GM19455 (cell line): ENCODE data around the gene NGFR.
"Not testable (repeated sequence)": the region's sequence is repeated elsewhere in the genome, so short reads cannot be mapped to it uniquely, and the experiment has no call there.

Experiments
- ATAC-seq: cut with Tn5 transposase; IDR thresholded peaks from one replicate; pipeline ENCODE4 v1.9.1; 2021; ENCODE audit not compliant: unreplicated experiment

The NGFR gene

DNA sequence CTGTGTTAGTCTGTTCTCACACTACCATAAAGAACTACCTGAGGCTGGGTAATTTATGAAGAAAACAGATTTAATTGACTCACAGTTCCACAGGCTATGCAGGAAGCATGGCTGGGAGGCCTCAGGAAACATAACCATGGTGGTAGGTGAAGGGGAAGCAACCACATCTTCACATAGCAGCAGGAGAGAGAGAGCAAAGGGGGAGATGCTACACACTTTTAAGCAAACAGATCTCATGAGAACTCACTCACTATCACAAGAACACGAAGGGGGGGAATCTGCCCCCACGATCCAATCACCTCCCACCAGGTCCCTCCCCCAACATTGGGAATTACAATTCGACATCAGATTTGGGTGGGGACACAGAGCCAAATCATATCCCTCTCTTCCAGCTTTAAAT is 48.8 kb downstream of the NGFR start:
- ATAC-seq = no peak

DNA sequence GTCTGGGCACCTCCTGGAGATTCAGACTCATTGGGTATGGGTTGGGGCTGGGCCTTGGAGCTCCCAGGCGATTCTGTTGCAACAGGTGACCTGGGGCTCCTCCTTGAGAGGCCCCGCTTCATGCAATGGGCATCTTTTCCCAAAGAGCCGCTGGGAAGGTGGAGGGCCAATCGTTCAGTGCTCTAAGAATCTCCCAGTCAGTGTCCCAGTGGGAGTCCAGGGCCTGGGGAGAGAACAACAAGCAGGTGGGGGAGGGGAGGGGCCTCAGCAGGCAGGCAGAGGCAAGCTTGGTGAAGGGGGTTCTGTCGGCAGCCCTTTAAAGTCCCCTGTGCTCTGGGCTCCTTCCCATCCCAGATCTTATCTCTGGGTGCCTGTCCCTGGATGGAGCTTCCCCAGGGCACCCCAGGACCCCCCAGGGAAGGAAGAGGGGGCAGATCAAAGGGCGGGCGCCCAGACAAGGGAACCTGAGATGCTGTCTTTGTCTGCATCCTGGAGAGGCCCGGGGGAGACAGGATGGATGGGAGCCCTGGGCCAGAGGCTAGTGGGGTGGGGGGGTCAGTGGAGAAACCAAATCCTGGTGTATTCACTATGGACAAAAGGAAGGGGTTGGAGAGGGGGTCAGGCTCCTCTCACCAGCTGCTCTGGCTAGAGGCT is 50.0 kb downstream of the NGFR start:
- no peak for ATAC-seq

DNA sequence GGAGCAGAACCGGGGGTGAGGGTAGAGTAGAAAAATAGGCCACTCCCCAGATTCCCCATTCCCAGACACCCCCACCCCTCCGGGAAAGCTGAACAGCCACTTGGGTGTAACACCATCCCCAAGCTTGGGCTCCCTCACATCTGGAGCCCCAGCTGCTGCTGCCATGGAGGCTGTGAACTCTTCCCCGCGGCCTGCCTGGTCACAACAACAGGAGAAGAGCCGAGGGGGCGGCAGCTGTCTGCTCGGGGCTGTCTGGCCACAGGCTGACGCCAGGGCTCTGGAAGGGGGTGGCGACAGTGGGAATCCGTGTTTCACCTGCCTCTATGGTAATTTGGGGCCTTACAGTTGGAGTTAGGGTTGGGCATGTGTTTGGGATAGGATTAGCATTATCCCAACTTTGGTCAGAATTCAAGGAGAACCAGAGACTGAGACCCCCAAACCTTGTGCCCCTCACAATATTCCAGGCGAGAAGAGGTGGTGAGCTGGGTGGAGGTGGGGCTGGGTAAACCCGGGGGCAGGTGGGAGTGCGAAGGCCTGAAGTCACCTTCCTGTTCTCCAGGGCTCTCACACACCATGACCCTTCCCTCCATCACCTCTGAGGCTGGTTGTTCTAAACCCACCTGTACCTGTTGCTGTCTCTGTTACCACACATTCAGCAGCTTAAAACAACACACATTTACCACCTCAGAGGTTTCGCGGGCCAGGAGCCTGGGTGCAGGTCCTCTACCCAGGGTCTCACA is 50.9 kb downstream of the NGFR start:
- no peak for ATAC-seq

DNA sequence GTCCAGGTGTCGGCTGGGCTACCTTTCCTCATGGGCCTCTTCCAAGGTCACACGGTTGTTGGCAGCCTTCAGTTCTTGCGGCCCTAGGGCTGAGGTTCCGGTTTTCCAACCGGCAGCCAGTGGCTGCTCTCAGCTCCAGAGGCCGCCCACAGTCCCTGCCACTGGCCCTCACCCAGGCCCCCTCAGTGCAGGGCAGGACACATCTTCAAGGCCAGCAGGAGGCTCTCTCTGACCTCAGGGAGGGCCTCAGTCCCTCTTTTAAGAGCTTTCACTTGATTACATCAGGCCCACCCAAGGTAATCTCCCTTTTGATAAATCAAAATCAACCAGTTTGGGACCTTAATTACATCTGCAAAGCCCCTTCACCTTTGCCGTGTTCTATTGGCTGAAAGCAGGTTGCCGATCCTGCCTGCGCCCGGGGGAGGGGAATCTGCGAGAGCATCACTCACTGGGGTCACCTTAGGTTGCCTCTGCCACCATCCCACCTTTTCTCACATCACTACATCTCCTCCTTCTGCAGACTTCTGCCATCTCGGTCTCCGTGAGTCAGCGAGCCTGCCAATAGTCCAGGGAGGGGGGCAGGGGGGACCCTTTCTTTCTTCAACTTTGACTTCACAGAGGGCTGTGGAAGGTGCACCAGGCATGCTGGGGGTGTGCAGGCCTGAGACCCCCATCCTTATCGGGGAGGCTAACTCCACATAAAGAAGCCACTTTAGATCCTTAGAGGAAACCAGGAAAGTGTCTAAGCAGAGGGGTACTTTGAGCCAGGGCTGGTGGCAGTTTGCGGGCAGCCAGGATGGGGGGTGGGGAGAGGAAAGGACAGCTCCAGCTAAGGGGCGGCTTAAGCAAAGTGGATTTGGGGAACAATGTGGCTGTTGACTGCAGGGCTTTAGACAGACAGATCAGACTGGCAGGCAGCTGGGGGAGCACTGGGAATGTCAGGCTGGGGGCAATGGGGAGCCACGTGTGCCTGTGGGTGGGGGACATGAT is 51.7 kb downstream of the NGFR start:
- ATAC-seq = no peak

DNA sequence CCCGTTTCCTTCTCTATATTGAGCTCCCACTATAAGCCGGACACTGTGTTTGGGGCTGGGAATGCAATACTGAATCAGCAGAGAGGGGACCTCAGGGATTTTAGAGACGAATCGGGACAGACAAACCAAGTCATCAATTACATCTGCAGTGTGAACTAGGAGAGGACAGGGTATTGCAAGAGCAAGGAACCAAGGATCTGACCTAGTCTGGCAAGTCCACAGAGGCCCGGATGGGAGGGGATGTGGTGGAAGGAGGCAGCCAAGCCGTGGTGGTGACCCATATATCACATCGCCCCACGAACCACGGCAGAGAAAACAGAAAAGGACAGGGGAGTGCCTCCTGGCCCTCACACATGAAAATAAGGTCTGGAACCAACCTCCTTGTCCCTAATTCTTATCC is 52.5 kb downstream of the NGFR start:
- no peak for ATAC-seq

DNA sequence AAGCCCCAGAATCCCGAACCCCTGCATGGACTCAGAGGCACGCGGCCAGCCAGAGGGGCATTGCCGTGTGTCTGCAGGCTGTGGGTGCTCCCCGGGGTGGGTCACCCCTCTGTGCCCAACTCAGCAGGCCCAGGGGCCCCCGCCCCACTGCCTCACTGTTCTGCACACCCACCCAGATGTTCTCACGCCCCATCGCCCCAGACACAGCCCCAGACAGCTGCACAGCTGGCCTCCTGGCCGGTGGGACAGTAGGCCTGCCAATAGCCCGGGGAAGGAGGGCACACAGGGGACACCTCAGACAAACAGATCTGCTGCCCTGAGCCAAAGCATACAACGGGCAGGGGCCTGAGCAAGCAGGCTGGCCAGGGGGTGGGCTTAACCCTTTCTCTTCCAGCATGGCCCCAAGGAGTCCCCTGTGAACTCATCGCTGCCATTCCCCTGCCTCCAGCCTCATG is 53.0 kb downstream of the NGFR start:
- no peak for ATAC-seq

DNA sequence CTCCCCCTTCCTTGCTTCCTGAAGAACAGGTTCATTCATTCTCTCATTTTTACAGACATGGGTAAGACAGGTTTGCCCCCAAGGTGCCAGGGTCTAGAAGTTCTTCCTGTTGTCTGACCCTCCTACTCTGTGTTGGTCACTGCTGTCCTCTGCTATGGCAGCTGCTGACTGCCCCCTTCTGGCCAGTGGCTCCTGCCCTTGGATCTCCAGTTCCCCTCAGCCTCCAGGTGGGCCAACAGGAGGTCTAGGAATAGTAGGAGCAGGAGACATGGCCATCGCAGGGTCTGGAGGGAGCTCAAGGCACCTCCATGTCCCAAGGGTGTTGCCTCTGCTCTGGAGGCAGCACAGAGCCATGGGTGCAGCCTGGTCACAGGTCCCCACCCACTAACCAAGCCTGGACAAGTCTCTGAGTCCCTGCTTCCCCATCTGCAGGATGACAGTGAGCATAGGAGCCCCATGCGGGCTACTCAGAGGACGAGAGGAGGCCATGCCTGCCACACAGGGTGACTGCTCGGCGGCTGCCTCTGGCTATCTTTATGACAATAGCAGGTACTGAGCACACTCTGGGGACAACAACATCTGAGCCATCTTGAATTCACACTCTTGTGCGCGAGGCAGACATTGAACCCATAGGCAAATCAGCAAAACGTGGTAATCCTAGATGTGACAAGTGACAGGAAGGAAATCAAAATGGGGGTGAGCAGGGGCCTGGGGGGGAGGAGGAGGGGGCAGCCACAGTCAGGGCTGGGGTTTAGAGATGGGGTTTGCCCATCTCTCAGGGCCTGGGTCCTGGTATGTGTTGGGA is 53.6 kb downstream of the NGFR start:
- ATAC-seq = no peak

DNA sequence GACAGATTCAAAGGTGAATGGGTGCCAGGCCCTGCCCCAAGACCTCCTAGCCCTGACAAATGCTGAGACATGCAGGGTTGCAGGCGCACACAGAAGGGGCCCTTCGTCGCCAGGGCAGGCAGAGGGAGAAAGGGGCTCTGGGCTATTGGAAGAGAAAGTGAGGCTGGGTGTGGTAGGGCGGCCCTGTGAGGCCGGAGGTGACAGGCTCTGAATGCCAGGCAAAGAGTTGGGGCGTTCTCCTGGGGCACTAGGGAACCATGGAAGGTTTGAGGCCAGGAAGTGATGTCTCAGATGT is 54.2 kb downstream of the NGFR start:
- ATAC-seq = no peak

DNA sequence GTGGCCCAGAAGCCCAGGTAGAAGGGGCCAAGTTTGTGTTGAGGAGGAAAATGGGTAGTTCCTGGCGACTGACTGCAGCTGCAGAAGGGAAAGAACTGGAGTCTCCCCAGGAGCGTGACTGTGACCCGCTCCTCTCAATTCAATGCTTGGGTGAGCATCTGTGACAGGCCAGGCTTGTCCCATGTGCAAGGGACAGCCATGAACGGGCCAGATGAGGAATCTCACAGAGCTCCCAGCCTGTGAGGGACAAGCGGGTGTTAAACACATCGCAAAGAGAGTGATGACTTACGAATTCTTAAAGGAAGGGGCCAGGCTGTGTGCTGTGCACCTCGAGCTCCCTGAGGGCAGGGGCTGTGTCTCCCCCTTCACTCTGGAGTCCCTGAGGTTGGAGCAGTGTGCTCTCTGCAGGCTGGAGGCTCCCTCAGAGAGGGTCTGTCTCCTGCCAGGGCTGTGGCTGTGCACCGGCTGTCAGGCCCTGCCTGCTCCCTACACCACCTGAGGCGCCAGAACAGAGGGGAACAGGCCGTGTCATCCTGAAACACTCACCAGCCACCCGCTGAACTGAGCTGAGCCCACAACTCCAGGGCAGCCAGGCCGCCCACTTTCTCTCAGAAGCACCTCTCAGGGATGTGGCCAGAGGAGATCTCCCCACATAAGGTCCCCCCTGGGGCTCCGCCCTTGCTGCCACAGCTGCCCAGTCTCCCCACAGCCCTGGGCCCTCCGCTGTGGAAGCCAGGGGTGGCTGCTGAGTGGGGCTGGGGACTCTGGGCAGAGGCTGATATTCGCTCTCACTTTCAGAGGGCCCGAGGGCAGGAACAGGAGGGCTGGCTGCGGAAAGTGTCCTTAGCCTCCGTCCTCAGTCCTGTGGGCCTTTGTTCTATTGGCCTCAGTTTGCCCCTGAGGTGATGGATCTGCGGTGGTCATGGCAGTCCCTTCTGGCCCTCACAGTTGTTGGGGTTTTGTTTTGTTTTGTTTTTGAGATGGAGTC is 54.9 kb downstream of the NGFR start:
- no peak for ATAC-seq

DNA sequence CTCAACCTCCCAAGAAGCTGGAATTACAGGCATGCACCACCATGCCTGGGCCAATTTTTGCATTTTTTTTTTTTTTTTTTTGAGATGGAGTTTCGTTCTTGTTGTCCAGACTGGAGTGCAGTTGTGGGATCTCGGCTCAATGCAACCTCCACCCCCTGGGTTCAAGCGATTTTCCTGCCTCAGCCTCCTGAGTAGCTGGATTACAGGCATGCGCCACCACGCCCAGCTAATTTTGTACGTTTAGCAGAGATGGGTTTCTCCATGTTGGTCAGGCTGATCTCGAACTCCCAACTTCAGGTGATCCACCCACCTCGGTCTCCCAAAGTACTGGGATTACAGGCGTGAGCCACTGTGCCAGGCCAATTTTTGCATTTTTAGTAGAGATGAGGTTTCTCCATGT is 55.7 kb downstream of the NGFR start:
- ATAC-seq = not testable (repeated sequence)

DNA sequence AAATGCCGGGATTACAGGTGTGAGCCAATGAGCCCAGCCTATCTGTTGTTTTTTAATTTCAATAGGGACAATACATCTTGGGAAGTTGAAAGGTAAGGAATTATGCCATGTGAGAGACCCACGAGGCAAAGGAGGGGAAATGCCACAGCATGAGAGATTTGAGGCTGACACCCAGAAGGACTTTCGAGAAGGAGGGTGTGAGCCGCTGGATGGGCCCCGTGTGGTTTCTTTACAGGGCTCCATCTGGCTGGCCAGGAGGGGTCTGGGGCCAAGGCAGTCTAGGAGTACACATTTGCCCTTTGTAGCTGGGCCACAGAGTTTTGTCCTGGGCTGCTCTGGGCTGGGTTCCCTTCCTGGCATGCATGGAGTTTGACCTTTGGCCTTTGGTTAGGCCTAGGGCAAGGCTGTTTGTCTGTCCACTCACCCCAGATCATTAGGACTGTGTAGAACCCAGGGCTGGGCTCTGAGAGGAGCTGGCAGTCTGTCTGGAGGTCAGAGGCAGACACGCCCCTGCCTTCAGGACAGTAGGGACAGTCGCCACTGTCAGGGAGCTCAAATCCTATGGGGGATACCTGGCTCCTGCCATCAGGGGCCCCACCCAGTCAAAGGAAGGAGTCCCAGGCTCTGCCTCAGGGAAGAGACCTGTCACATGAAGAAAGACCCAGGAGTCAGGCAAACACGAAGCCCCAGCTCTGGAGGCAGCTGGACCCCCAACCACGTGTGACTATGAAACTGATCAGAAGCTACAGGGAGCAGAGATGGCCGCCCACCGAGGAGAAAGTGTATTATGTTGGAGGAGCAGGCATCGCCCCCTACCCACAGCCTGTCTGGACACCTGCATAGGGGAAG is 56.4 kb downstream of the NGFR start:
- no peak for ATAC-seq

DNA sequence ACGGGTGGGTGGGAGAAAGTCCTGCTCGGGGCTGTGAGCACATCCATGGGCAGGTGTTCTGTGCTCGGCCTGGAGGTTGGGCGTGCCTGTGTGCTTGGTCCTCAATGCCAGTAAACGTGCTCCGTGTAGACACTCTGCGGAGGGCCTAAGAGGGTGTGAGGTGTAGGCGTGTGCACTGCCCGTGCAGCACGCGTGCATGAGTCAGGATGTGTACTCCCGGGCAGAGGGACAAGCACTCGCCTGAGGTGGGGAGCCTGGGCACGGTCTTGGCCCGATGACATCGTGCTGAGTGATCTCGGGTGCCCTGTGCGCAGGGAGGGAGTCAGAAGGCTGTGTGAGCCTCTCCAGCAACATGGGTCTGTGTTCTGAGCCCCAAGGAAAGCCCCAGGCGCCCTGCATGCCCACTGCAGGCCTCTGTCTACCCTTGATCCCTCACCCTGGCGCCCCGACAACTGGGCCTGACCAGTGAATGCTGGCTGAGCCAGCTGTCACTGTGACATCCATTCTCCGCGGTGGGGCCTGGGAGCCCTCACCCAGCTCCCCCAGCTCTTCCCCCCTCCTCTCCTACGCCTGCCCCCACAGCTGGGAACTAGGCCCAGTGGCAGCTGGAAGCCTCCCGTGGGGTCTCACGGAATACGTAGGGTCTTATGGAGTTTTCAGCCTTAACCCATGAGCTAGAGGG is 57.1 kb downstream of the NGFR start:
- no peak for ATAC-seq

DNA sequence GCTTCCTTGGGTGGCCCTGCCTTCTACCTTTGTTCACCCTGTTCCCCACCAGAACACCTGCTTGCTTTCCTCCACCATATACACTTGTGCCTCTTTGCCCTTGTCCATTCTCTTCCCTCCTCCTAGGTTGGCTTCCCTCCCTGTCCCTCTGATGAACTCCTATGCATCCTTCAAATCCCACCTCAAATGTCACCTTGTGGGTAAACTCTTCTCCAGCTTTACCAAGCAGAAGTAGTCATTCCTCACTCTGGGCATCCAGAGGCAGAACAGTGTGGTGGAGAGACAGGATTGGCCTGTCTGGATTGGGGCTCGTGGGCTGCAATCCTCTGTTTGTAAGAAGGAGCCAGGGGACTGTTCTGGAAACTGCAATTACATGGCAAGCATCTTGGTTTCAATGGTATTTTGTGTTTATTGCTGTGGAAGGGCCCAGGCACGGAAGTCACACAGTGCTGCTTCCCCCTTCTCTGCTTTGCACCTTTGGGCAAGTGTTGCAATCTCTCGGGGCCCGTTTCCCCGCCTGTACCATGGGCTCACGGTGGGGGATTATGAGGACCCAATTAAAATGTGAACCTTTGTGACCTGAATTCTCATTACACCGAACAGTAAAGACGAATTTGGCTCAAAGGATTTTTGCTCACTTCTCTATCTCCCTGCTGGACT is 58.7 kb downstream of the NGFR start:
- no peak for ATAC-seq

DNA sequence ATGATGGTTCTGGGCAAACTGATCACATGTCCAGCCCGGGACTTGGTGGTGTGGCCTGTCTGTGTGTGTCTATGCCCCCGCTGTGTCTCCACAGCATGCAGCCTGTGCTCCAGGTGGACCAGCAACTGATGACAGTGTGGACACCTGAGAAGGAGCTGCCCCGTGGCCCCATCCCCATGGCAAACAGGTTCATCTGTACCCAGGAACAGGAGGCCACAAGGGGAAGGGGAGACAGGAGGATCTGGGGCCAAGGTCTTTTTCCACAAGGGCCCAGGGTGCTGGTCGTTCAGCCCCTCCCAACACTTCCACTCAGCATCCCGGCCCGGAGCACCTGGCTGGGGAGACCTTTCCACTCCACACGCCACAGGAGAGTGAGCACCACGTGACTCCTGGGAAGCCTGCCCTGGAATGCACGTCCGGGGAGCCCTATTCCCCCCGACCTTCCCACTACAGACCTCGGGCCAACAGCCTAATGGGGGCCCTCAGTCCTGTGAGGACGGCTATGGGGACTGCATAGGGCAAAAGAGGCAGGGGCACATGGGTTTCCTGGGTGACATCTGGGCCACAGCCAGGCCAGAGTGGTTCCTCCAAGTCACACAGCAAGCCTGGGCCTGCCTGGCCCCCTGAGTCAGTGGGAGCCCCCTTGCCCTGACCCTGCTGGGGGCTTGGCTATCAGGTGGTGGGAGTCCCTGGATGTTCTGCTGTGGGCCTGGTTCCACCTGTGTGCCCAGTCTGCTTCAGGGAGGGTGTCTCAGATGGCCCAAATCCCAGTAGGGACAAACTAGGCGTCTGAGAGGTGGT is 59.8 kb downstream of the NGFR start:
- ATAC-seq = no peak

DNA sequence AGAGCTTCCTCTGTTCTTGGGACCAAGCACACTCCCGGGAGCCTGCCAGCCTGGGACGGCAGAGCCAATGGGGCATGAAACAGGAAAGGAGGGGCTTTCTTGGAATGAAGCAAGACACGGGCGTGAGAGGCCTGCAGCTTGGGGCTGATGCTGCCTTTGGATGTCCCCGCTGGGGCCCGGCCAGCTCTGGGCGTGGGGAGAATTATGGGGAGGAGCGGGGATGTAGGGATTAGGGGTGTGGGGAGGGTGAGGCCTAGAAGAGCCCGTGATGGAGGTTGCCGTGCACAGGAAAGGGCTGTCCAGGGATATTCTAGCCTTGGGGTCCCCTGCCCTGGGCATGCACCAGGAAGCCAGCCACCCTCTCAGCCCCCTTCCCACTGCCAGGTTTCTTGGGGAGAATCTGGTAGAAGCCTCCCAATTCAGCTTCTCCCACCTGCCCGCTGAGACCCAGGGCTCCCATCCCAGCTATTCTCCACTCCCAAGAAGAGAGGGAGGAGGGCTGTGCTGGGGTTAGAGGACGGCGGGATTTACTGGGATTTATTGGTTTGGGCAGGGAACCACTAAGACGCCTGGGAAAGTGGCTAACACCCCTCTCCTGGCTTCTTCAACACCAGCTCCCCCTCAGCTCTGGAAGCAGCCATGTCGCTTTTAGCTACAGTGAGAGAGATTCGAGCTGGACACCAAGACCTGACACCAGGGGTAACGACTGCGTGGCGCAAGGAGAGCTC is 60.6 kb downstream of the NGFR start:
- ATAC-seq = no peak

DNA sequence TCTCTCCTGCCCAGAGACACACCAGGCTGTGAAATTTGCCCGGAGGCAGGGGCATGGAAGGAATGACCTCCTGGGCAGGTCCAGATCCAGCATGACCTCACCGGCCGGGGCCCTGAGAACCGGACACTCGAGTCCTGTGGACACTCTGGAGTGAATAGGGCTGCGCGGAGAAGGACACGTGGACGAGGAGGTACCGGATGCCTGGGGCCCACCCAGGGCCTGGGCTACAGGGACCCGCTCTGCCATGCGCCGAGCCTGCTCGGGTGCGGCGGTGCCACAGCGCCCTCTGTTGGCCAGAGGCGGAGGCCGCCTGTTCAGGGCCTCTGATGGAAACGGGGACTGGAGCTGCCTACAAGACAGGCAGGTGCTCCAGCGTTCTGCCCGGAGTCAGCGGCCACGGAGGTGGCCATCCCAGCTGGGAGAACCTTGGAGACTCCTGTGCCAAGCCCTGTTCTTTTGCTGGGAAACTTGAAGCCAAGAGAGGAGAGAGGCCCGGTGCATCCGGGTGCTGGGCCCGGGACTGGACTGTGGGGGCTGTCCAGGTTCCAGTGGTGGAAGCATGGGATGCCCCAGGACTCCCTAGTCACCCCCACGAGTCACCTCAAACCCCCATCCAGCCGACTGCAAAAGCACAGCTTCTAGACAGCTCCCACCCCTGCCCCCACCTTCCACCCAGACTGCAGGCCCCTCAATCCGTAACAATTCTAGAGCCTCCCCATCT is 61.3 kb downstream of the NGFR start:
- no peak for ATAC-seq
